Sigmoid colon (tissue), 7 donors: ENCODE measurements around the gene TMEM259. TPM values are rescaled to one million over a fixed set of nuclear protein-coding genes. Genes with fewer than 3 reads are reported as not detected.

Source experiments
- DNase-seq: peaks from one replicate; pipeline ENCODE4 v3.0.0-alpha.2; 2019
- H3K27ac ChIP-seq, 4 donors: fragments of 200-600 bp; sonication (generic); one replicate each; pipeline ENCODE4 v1.5.1; 2016 to 2019; ENCODE audit warnings: mild to moderate bottlenecking in 1 of 4
- H3K27me3 ChIP-seq, 3 donors: fragments of 200-600 bp; sonication (generic); one replicate each; pipeline ENCODE4 v1.5.1; 2019; ENCODE audit warnings: mild to moderate bottlenecking in 1 of 3
- H3K36me3 ChIP-seq, 4 donors: fragments of 200-600 bp; sonication (generic); one replicate each; pipeline ENCODE4 v1.5.1; 2016 to 2019
- H3K4me1 ChIP-seq, 4 donors: fragments of 200-600 bp; sonication (generic); one replicate each; pipeline ENCODE4 v1.5.1; 2017 to 2019
- H3K4me3 ChIP-seq, 4 donors: fragments of 200-600 bp; sonication (generic); one replicate each; pipeline ENCODE4 v1.5.1; 2017 to 2019; ENCODE audit warnings: mild to moderate bottlenecking in 2 of 4, moderate library complexity in 1 of 4
- H3K9me3 ChIP-seq, 4 donors: fragments of 200-600 bp in 3 of 4; sonication (generic) in 3 of 4; one replicate each; pipeline versions ENCODE4 v1.5.1 to v1.6.1; 2013 to 2019
- CTCF ChIP-seq, 4 experiments: fragments of 450-650 bp in 3 of 4; fragments of 200-600 bp in 1 of 4; IDR thresholded peaks; one replicate each; pipeline ENCODE4 v1.5.1; 2016 to 2019; ENCODE audit warnings: antibody characterized with exemption in 4 of 4, mild to moderate bottlenecking in 3 of 4, moderate library complexity in 2 of 4
- EP300 ChIP-seq, 4 donors: sonication (generic); formaldehyde crosslinking; IDR thresholded peaks; one replicate each; pipeline ENCODE4 v1.6.1; 2017; ENCODE audit warnings: antibody characterized with exemption in 4 of 4
- POLR2A ChIP-seq, 2 donors: fragments of 450-650 bp; IDR thresholded peaks; one replicate each; pipeline ENCODE4 v1.6.1; 2016; ENCODE audit warnings: antibody characterized with exemption in 2 of 2, mild to moderate bottlenecking in 2 of 2, moderate library complexity in 2 of 2
- POLR2AphosphoS5 ChIP-seq, 4 donors: sonication (generic); formaldehyde crosslinking; IDR thresholded peaks; one replicate each; pipeline ENCODE4 v1.6.1; 2017; ENCODE audit warnings: antibody characterized with exemption in 4 of 4
- WGBS, 2 donors: extraction: QIAGEN DNeasy Blood & Tissue Kit; methylation state at CpG; one replicate each; pipeline ENCODE4 v1.1.7; 2013; 5-methylcytosine and 5-hydroxymethylcytosine counted together
- intact Hi-C: fragments of 100-400 bp; cut with DNase I; formaldehyde crosslinking; loops from one replicate; pipeline ENCODE4 v1.15.1; 2023
- polyA plus RNA-seq, 3 donors: library from polyadenylated mRNA; stranded (reverse); fragments of 200-250 nt; gene quantifications; one replicate each; pipeline ENCODE4 v1.2.3, GENCODE V29; 2013
- total RNA-seq, 4 donors: library from RNA; depleted of rRNA; stranded (reverse); fragments of >200 nt; gene quantifications; one replicate each; pipeline ENCODE4 v1.1.0, GENCODE V29; 2016
- donor health status: healthy with polysubstance abuse.
- donor health status: Bipolar disorder and iron deficiency.
- donor health status: healthy.

The TMEM259 gene
- 100 to 1,000 TPM in 2 of 4 donors, 10 to 100 TPM in 2; 85.6 to 174 (median 126) TPM for total RNA-seq
- polyA plus RNA-seq = 100 to 1,000 TPM in 1 of 3 donors, 10 to 100 TPM in 2; 19.2 to 232 (median 25.9) TPM

DNA sequence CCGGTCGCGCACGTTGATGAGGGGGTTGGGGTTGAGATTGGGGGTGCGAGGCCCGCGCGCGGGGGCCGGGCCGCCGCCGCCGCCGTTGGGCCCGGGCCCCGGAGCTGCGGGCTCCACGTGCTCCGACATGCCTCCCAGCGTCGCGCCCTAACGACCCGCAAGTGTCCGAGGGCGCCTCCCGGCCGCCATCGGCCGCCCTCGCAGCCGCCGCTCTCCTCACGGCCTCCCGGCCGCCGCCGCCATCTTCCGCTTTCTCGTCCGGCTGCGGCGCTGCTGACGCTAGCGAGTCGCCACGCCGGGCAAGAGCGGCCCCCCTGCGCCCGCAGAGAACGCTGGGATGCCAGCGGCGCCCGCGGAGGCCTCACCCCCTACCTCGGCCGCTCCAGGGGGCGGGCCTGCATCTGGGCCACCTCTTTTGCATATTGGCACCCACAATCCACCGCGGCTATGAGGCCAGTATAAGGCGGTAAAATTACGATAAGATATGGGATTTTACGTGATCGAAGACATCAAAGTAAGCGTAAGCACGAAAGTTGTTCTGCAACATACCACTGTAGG is at the start of gene TMEM259:
Gene TMEM259 (minus strand): TSS at position 256 of the 558 bp plus-strand sequence. CDS start 127 bp downstream, at position 129.
- H3K9me3 ChIP-seq = no peaks in the 10 kb centered on the region
- peak within 1 kb of the TSS; percentile 92 to 96 (median 94) for H3K27ac ChIP-seq
- no peak for TF ChIP-seq CTCF (IDR thresholded peaks at IDR 0.05)
- TF ChIP-seq POLR2A (IDR thresholded peaks at IDR 0.05) = no peak
- peak; percentile 48 to 84 (median 68) for TF ChIP-seq POLR2AphosphoS5 (IDR thresholded peaks at IDR 0.05)
- peak in 1 of 4 donors; percentile 71 for TF ChIP-seq EP300 (IDR thresholded peaks at IDR 0.05)
- intact Hi-C loops = loop anchor here (2.0 kb wide), 1 partner anchor 220 kb away; the partner anchor contains the start of gene ATP5F1D
- peak; percentile 99 for DNase-seq
- 0% methylated on average over 68 of the region's 68 CpGs for WGBS, 2 donors
- H3K36me3 ChIP-seq = no peaks in the 10 kb centered on the region
- H3K27me3 ChIP-seq = no peaks in the 10 kb centered on the region
- peaks cover 0 to 69% (median 58%) of the 10 kb centered on the region in 4 donors for H3K4me1 ChIP-seq
- H3K4me3 ChIP-seq = peak within 1 kb of the TSS; percentile 66 to 97 (median 84)

DNA sequence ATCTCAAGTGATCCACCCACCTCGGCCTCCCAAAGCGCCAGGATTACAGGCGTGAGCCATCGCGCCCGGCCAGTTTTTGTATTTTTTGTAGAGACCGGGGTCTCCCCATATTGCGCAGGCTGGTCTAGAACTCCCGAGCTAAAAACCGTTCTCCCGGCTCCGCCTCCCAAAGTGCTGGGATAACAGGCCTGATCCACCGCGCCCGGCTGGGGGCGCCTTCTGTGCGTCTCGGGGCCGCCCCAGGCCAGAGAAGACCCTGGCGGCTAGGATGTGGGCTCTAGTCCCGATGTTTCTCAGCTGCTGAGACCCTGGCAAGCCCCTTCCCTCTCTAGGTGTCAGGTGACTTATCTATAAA is 49.6 kb upstream of the TMEM259 start:
- H3K9me3 ChIP-seq = no peaks in the 10 kb centered on the region
- no peaks in the 10 kb centered on the region for H3K36me3 ChIP-seq
- no peak overlapping the region for H3K4me3 ChIP-seq
- no peak for DNase-seq
- H3K27ac ChIP-seq = no peak overlapping the region
- TF ChIP-seq POLR2AphosphoS5 (IDR thresholded peaks at IDR 0.05) (no peak), POLR2A (IDR thresholded peaks at IDR 0.05) (no peak), CTCF (IDR thresholded peaks at IDR 0.05) (no peak), EP300 (IDR thresholded peaks at IDR 0.05) (no peak)
- peaks cover 0 to 38% (median 22%) of the 10 kb centered on the region in 4 donors for H3K4me1 ChIP-seq
- WGBS, 2 donors = 14 to 50% methylated on average over 21 of the region's 21 CpGs
- H3K27me3 ChIP-seq = peaks cover 36 to 74% (median 61%) of the 10 kb centered on the region in 3 donors
- intact Hi-C loops = no loop called here

DNA sequence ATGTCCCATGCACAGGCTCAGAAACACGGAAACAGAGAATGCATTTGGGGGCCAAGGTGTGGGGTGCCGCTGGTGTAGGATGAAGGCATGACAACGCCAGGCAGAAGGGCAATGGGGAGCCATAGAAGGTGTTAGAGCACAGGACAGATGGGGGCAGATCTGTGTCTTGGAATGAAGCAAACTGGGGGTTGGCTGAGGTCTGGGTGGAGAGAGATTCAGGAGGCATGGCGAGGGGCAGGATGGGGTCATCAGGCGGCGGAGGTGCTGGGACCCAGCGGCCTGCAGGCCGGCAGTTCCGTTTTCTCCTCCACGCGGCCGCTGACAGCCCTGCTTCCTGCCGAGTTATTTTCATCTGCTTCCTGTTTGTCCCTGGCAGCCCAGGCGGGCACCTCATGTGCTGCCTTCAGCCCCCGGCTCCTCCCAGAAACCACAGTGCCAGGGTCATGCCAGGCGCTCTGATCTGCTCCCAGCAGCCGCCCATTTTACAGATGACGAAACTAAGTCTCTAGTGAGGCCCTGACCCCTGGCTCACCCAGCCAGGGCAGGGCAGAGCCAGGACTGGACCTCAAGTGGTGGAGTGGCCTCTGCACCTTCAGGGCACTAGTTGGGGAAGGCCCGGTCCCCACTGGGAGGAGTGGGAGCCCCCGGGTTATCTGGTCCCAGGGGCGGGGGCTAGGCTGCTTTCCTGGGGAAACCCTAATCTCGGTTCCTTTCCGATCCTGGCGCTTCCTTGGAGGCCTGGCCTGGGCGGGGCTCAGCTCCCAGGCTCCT is 48.3 kb upstream of the TMEM259 start:
- TF ChIP-seq POLR2AphosphoS5 (IDR thresholded peaks at IDR 0.05) (peak in 1 of 4 donors; percentile 22), CTCF (IDR thresholded peaks at IDR 0.05) (no peak)
- H3K4me1 ChIP-seq = peaks cover 0 to 51% (median 34%) of the 10 kb centered on the region in 4 donors
- no peaks in the 10 kb centered on the region for H3K36me3 ChIP-seq
- H3K27ac ChIP-seq = peak overlapping the region in 1 of 4 donors; percentile 23
- intact Hi-C loops = no loop called here
- peaks cover 42 to 79% (median 75%) of the 10 kb centered on the region in 3 donors for H3K27me3 ChIP-seq
- DNase-seq = no peak
- H3K4me3 ChIP-seq = peak overlapping the region in 2 of 4 donors; percentile 43 to 45
- WGBS, 2 donors = 11 to 24% methylated on average over 25 of the region's 25 CpGs
- no peaks in the 10 kb centered on the region for H3K9me3 ChIP-seq

DNA sequence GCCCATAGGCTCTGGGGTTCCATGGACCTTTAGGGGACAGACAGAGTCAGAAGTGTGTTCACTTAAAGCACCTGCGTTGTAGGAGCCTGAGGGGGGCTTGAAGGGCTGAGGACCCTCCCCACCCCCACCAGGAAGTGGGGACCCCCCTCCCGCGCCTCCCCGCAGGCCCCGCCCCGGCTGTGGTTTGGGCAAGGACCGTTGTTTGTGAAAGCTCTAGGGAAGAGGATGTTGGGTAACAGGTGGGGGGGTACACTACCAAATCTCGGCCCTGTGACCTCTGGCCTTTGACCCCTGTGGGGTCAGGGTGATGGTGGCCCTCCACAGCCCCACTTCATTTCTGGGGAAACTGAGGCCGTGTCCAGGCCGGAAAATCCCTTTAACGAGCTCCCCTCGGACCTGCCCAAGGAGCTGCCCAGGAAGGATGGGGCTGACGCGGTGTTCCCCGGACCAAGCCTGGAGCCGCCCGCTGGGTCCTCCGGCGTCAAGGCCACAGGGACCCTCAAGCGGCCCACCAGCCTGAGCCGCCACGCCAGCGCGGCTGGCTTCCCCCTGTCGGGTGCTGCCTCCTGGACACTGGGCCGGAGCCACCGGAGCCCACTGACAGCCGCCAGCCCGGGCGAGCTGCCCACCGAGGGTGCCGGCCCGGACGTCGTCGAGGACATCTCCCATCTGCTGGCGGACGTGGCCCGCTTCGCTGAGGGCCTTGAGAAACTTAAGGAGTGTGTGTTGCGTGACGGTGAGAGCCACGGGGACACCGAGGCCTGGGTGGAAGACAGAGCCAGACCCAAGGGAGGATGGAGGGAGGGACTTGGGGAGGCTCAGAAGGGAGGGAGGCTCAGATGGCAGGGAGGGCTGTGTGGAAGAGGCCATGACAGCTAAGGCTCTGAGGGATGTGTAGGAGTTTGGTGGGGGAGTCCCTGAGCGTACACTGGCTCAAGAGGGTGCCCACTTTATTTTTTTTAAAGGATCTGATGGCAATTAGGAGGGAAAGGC is 47.4 kb upstream of the TMEM259 start:
- H3K4me1 ChIP-seq = peaks cover 0 to 52% (median 34%) of the 10 kb centered on the region in 4 donors
- no peak for TF ChIP-seq CTCF (IDR thresholded peaks at IDR 0.05)
- H3K27ac ChIP-seq = peak overlapping the region; percentile 23 to 56 (median 45)
- no peak for DNase-seq
- H3K9me3 ChIP-seq = no peaks in the 10 kb centered on the region
- H3K36me3 ChIP-seq = no peaks in the 10 kb centered on the region
- 45 to 59% methylated on average over 45 of the region's 45 CpGs for WGBS, 2 donors
- H3K27me3 ChIP-seq = peaks cover 44 to 83% (median 79%) of the 10 kb centered on the region in 3 donors
- intact Hi-C loops = no loop called here
- peak overlapping the region in 3 of 4 donors; percentile 29 to 45 (median 43) for H3K4me3 ChIP-seq
